GM21528 (cell line): ENCODE results near the gene AKAP8L.

Source experiments
- ATAC-seq: cut with Tn5 transposase; IDR thresholded peaks from one replicate; pipeline ENCODE4 v1.9.1; 2021; ENCODE audit warnings: mild to moderate bottlenecking, moderate library complexity; ENCODE audit not compliant: unreplicated experiment, low FRiP score

AKAP8L gene

DNA sequence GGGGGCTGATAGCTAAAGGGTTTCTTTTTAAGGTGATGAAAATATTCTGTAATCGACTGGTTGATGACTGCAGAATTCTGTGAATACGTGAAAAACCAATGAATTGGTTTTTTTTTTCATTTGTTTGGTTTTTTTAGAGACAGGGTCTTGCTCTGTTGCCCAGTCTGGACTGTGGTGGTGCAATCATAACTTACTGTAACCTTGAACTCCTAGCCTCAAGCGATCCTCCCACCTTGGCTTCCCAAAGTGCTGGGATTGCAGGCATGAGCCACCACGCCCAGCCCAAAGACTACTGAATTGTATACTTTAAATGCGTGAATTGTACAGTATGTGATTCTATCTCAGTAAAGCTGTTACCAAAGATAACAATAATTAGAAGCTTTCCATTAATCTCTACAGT lies 24.4 kb downstream of the AKAP8L start:
- ATAC-seq = no peak

DNA sequence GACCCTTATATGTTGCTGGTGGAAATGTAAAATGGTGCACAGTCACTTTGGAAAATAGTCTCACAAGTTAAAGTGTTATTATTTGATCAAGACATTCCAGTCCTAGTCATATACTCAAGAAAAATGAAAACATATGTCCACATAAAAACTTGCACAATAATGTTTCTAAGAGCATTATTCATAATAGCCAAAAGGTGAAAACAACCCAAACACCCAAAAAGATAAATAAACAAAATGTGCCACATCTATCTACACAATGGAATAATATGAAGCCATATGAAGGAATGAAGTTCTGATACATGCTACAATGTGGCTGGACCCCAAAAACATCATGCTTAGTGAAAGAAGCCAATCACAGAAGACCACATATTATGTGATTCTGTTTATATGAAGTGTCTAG lies 24.8 kb downstream of the AKAP8L start:
- ATAC-seq = no peak

DNA sequence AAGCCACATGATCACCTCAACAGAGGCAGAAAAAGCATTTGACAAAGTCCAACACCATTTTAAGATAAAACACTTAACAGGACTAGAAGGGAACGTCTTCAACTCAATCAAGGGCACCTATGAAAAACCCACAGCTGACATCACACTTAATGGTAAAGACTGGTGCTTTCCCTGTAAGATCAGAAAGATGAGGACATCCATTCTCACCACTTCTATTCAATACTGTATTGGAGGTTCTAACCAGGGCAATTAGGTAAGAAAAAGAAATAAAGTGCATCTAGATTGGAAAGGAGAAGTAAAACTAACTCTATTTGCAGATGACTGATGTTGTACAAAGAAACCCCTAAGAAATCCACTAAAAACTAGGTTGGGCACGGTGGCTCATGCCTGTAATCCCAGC lies 28.0 kb downstream of the AKAP8L start:
- ATAC-seq = no peak

DNA sequence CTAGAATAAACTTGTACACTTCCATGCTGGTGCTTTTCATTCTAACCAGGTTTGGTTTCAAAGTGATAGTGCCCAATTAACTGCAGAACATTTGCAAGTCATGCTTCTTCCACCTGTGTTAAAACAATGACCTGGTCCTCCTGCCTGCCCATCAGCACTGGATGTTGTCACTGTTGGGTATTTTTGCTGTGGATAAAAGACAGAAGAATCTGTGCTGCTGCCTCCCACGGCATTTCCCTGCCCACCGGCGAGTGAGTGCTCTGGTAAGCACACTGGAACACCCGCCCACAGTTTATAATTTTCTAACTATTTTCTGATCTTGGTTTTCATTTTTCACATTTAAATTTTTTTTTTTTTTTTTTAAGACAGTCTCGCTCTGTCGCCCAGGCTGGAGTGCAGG lies 36.9 kb downstream of the AKAP8L start:
- no peak for ATAC-seq

DNA sequence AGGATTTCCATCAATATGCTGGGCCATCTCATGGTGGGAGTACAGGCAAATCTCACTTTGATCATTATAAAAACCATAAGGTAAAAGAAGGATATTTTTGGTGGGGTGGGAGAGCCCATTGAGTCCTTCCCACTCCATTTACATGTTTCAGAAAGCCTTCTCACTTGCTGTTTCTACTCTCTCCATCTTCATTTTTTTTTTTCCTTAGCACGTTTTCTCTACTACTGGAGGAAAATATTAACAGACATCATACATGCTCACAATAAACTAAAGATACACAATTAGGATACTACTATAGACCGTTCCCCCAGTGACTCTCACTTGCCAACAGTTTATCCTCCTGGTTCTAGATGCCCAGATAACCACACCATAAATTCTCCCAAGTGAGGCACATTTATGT lies 37.4 kb downstream of the AKAP8L start:
- no peak for ATAC-seq

DNA sequence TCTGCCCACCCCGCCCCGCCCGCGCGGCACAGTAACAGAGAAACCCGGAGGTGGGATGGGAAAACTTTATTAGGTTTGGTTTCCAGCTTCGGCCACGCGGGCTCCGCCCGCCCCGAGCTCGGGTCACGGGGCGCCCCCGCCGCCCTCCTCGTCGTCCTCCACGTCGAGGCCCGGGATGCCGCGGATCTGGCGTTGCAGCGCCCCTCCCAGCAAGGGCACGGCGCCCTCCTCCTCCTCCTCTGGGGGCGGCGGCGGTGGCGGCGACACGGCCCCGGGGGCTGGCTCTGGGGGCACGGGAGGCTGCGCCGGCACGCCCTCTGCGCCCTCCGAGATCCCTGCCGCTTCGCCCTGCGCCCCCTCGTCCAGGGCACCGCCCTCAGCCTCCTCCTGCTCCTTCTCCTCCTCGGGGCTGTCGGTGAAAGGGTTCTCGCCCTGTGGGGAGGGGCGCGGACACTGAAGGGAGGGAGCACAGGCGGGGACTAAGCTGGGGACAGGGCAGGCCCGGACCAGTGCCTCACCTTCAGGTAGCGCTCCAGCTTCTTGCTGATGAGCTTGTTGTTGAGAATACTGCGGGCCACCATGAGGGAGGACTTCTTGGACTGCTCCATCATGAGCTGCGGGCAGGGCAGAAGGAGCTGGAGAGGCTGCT lies 38.7 kb downstream of the AKAP8L start:
- peak; percentile 28 for ATAC-seq

DNA sequence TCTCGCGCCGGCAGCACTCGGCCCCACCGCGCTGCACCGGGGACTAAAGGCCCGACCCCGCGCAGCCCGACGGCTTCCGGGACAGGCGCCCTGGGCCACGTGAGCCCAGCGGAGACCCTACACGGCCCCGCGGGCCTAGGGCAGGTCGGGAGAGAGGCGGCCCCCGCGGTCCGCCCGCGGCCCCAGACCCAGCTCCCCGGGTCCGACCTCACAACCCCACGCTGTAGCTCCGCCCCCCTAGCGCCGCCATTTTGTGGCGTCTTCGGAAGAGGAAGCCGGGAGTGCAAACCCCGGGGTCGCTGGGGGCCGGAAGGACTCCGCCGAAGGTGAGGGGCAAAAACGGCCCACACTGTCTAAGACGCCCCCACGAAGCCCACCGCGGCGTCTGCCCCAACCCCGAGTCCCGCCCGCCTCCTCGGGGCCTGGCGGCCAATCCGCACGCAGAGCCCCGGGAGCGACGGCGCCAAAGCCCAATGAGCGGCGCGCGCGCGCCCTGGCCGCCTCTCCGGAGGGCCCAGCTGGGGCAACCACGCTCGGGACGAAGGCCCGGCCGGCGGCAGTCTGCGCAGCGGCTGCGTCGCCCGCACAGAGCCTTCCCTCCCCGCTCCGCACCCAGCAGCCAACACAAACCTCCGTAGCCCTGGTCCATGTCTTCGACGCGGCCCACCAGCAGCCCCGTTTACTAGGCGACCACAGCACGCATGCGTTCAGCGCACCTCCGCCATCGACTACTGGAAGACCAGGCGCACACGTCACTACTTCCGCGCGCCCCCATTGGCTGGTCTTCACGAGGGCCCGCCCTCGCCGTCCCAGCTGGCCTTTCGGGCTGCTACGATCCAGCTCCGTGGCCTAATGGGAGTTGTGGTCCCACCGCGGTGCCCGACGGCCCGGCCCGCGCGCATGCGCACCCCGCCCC lies 39.4 kb downstream of the AKAP8L start, which contains the start of gene AKAP8:
Gene AKAP8, minus strand, starts transcription at position 705 of the 916 bp plus-strand sequence. Its CDS starts 56 bp downstream, at position 649.
- peak; percentile 81 for ATAC-seq

DNA sequence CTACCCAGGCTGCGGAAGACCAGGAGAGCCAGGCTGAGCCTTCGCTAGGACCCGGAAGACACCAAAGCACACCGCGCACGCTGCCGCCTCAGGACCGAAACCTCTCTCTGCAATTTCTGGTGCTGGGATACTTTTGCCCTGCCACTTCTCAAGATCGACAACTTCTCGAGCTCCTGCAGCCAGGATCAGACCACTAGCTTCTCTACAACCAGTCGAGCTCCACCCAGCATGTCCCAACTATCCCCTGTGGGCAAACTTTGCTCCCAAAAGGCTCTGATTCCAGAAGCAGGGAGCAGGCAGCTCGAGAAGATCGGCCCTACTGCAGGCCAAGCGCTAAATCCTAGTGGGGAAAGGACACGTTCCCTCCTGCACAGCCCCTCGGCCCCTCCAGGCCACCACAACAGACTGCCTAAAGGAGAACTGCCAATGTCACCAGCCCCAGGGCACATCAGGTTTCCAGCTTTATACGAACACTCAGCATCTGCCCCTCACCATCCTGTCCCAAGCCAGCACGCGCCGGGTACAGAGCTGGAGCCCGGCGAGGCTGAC lies 40.2 kb downstream of the AKAP8L start:
- no peak for ATAC-seq

DNA sequence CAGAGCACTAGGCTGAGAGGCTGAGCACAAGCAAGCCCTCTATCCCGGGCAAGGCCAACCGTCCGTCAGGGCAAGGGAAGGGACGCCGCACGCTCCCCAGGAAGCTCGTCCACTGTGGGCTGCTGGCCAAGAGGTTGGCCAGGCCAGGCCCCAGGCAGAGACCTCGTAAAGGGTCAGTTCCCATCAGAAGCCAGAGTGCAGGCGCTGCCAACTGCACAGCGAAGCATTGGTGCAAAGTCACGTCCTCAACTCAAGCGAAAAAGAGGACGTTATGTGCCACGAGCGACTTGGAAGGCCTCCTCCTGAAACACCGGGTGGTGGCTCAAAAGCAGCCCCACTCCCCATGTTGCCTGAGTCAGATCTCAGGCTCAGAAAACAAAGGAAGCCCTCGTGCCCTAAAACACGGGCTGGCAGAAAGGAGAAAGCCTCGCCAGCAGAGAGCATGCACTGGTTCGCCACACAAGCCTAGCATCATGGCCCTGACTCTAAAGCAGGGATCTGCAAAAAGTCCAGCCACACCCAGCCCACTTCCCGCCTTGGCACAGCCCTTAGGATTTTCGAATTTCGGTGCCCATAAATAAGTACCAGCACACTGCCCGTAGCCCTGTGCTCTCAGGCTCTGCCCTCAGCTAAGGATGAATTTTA lies 43.9 kb downstream of the AKAP8L start:
- no peak for ATAC-seq

DNA sequence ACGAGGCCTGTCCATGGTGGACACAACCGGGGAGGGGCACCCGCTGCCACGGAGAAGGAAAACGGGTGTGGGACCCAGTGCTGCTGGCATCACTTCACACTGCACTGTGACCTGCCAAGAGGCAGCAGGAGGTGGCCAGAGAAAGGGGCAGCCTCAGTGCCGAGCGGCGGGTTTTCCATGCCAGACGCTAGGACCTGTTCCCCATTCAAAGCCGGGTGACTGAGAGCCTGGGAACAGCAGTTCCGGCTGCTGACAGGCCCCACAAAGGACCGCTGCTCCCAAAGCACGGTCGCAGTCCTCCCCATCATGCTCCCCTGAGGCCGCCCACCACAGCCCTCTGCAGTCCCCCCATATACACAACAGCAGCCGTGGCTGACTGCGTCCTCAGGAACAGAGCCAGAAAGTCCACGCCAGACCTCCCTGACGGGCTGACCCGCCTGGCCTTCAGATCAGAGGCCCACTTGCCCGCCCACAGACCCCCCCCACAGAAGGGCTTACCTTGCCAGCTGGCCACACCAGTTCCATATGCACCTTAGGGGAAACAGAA lies 44.6 kb downstream of the AKAP8L start:
- ATAC-seq = no peak

DNA sequence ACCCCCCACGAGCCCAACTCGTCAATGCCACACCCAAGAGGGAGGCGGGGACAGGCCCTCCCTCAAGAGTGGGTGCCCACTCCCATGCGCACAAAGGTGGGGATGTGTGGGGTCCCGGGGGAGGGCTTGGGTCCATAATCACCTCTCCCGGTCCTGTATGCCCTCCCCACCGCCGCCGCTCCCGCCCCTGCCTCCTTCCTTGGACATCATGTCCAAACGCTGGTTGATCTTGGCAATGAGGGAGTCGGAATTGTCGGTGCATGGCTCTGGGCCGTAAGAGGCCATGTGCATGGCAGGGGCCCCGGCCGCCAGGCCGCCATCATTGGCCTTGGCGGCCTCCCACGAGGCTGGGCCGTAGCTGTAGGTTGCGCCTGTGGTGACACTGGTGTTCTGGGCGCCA lies 45.1 kb downstream of the AKAP8L start:
- ATAC-seq = no peak

DNA sequence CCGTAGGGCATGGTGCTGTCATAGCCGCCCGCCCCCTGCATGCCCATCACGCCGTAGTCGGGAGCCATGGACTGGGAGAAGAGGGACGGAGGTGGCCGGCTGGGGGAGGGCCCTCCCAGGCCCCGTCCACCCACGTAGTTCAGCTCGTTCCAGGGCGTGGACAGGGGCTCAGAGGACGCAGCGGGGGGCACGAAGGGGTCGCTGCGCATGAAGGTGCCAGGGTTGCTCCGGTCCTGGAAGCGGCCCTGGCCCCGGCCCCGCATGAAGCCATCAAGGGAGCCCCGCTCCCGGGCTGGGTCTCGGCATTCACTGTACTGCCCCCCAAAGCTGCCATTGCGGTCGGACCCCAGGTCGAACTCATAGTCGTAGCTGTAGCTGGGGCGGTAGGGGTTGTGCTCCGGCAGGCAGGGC lies 45.9 kb downstream of the AKAP8L start:
- ATAC-seq = no peak

DNA sequence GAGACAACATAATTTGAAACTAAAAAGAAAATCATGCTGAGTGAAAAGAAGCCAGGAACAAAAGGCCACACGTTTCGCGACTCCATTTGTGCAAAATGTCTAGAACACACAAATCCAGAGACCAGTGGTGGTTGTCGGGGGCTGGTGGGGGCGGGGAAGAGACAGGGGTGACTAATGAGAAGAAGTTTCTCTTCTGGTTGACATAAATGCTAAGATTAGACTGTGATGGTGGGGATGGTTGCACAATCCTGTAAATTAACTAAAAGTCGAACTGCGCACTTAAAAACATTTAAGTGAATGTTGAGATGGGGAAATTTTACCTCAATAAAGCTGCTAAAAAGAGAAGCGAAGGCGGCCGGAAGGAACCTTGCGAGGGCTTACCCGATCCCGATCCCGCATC lies 46.3 kb downstream of the AKAP8L start:
- ATAC-seq = no peak

DNA sequence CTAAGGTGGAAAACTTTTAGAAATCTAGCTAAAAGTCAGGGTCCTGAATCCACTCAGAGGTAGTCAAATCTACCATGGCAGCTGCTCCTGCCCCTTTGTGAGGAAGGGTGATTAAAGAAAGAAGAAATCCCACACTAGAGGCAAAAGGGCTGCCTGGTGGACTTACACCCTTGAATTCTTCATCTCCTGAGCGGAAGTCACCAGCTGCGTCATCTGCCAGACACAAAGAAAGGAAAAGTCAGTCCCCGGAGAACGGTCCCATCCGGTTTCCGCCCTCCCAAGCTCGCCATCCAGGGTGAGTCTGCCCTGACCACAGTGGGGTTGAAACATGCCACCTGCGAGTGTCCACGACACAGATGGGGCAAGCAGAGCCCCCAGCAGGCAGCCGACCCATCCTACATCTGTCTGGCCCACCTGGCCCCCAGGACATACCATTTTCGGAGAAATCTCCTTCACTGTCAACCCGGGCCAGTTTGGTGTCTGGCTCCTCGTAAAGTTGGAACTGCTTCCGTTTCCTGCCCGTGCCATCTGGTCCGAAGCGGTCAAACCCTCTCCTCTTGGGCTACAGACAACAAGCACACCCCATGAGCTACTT lies 46.9 kb downstream of the AKAP8L start:
- ATAC-seq = no peak

DNA sequence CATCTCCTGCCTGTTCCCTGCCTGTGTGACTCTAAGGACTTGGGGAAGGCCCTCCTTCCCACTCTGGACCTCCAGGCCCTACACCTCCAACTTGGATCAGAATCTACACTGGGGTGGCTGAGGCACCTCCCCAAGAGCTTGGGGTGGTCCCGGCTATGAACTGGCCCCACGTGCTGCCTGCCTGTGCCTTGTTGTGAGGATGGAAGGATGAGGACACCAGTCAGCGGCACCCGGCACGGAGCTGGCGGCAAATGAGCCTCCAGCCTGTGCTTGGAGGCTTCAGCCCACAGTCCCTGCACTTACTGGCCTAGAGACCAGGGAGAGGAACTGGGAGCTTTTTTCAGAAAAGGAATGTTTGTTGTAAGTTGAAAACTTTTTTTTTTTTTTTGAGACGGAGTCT lies 47.7 kb downstream of the AKAP8L start:
- no peak for ATAC-seq

DNA sequence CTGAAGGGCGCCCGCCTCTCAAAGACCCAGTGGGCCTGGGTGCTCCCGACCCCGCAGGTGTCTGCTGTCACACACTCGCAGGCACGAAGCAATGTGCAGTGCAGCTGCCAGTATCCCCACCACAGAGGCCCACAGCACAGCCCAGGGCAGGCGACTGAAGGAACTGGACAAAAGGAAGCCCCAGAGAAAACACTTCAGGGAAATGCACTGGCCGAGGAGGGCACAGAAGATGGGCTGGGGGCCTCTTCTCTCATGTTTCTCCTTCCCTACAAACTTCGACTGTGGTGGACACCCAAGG lies 49.2 kb downstream of the AKAP8L start:
- ATAC-seq = no peak

DNA sequence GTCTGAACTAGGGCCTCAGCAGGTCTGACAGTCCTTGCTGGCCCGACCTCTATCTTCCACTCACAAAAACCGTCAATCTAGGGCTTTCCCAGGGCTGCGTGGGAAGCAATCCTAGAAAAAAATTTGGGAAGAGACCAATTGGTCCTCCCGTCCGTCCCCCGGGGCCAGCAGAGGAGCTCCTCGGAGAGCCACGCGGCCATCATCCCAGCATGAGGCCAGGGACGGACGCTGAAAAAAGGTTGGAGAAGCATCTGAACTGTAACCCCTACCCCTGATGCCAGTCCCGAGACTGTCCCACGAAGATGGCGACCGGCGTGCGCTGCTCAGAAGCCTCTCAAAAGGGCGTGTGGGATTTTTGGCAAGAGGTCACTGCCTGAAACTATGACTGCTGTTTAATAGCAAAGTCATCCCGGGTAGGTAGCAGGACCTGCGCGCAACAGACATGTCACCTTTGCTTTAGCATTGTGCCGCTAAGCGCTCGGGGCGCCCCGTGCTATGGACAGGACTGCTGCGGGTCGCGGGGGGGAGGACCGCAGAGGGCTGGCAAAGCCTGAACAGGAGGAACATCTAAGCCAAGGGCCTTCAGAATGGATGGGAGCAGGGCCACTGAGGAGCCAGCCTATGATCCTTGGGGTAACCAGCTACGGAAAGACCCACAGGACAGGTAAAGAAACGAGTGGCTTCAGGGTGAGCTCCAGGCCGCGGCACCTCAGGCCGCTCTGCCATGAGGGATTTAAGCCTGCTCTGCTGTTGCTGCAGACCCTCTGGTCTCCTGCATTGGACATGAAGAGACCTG lies 49.8 kb downstream of the AKAP8L start:
- ATAC-seq = no peak

DNA sequence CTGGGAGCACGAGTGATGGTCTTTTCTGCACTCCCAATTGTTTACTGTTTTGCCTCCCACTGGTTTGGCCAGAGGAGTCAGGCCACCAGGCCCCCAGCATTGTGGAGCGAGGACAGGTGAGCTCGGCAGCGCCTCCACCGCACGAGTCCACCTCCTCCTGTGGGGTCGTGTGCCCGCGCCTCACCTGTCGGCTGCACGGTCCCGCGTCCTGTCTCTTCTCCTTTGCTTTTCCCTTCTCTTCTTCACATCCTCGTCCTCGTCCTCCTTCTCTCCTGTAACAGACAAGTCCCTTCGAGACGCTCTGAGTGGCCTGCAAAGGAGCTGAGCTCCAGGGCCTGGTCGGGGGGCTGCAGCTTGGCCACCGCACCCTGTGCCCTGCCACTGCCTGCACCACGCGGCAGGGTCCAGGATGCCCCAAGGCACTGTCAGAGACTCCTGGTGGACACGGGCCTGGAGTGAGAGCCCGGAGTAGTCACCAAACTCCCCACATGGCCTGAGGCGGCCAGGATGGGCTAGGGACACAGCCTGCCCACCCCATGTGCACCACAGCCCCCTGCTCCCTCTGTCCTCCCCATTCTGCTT lies 50.6 kb downstream of the AKAP8L start:
- no peak for ATAC-seq

DNA sequence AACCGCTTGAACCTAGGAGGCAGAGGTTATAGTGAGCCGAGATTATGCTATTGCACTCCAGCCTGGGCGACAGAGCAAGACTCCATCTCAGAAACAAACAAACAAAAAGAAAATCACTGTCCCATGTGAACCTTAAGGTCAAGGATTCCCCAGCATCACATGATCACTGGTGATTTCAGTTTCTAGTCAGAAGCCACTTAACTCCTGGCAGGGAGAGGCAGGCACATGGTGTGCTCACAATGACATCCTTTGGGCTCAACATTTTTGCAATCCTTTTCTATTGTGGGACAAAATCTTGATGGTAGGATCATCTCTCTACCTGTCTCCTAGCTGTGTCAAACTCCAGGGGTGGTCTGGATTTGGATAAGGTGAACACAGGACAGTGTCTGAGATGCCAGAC lies 51.3 kb downstream of the AKAP8L start:
- ATAC-seq = no peak
